Ovary (tissue), 3 donors: ENCODE results near the gene NDUFS7.
A peak's percentile ranks its signal among the peaks of the same experiment; 100 is the strongest.

Experiments used
- EP300 ChIP-seq: sonication (generic); formaldehyde crosslinking; IDR thresholded peaks from one replicate; pipeline ENCODE4 v1.6.1; 2017; ENCODE audit warnings: antibody characterized with exemption
- POLR2A ChIP-seq: fragments of 450-650 bp; IDR thresholded peaks from one replicate; pipeline ENCODE4 v1.6.1; 2017; ENCODE audit warnings: antibody characterized with exemption, mild to moderate bottlenecking, moderate library complexity
- TF ChIP-seq, protein P1 (sequence below), 3 donors: fragments of 450-650 bp in 2 of 3; fragments of 200-600 bp in 1 of 3; IDR thresholded peaks; one replicate each; pipeline versions ENCODE4 v1.5.1 to v1.8.0; 2016 to 2022; ENCODE audit warnings: antibody characterized with exemption in 3 of 3, mild to moderate bottlenecking in 1 of 3
- donor health status: DM: no; HTN: no; CAD: no.

- TF ChIP-seq, protein P1, sequence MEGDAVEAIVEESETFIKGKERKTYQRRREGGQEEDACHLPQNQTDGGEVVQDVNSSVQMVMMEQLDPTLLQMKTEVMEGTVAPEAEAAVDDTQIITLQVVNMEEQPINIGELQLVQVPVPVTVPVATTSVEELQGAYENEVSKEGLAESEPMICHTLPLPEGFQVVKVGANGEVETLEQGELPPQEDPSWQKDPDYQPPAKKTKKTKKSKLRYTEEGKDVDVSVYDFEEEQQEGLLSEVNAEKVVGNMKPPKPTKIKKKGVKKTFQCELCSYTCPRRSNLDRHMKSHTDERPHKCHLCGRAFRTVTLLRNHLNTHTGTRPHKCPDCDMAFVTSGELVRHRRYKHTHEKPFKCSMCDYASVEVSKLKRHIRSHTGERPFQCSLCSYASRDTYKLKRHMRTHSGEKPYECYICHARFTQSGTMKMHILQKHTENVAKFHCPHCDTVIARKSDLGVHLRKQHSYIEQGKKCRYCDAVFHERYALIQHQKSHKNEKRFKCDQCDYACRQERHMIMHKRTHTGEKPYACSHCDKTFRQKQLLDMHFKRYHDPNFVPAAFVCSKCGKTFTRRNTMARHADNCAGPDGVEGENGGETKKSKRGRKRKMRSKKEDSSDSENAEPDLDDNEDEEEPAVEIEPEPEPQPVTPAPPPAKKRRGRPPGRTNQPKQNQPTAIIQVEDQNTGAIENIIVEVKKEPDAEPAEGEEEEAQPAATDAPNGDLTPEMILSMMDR (IDR thresholded peaks at IDR 0.05) = peak in 2 of 3 donors; percentile 58 to 68
- TF ChIP-seq POLR2A (no peak), EP300 (no peak)
Measured at GRCh38 chr19:1401138-1401888, 17.6 kb downstream of the NDUFS7 start, which contains the start of gene GAMT.
